Measurements from ENCODE around the gene POLH. TPM values are rescaled to one million over a fixed set of nuclear protein-coding genes. Genes with fewer than 3 reads are reported as not detected.

POLH gene
- total and polyA plus RNA-seq, 2 of the 4 experiments (the other 2 are of a cell fraction): 13.3 to 26.0 TPM

DNA sequence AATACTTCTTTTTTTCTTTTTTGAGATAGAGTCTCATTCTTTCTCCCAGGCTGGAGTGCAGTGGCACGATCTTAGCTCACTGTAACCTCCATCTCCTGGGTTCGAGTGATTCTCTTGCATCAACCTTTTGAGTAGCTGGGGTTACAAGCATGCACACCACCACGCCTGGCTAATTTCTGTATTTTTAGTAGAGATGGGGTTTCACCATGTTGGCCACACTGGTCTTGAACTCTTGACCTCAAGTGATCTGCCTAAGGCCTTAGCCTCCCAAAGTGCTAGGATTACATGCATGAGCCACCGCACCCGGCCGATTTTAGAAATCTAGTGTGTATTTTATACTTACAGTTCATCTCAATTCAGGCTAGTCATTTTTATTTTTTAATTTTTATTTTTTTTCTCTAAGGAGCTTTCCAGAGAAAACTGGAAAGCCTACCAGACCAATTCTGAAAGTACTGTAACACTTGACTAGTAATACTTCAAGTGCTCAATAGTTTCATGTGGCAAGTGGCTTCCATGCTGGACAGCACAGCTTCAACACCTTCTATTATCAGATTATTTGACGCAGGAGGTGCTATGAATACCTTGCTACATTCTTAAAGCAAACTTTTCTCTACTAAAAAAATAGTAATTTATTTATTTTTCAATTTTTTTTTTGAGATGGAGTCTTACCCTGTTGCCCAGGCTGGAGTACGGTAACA, 34.1 kb upstream of the POLH start:
- in situ Hi-C loops (cut with MboI; ENCODE audit: low sequenced_read_pairs): no loop called here
- DNase-seq (no peak), ATAC-seq (ENCODE audit: low read depth) (no peak)
- H3K27me3 ChIP-seq (ENCODE audit: control insufficient read depth, insufficient read depth, low read length): no peaks in the 10 kb centered on the region
- H3K4me1 ChIP-seq (ENCODE audit: control insufficient read depth, insufficient read depth, low read length): no peaks in the 10 kb centered on the region
- H3K4me3 ChIP-seq (ENCODE audit: insufficient read depth, low read depth, low read length): no peak overlapping the region
- no peak overlapping the region for H2BK20ac ChIP-seq (ENCODE audit: low read depth, low read length)
- no peak overlapping the region for H3K4me2 ChIP-seq (ENCODE audit: low read depth, low read length)
- no peaks in the 10 kb centered on the region for H3K9me1 ChIP-seq (ENCODE audit: insufficient read depth, low read length)
- no peak overlapping the region for H2BK15ac ChIP-seq (ENCODE audit: low read depth, low read length)
- H3K79me1 ChIP-seq (ENCODE audit: low read depth in 1 of 2, low read length in 2 of 2): no peaks in the 10 kb centered on the region; a peak in 1 of 4 replicates
- CTCF ChIA-PET: no interaction called here
- no peak overlapping the region for H3K4ac ChIP-seq (ENCODE audit: low read depth, low read length)
- H3K18ac ChIP-seq (ENCODE audit: low read depth, low read length): no peak overlapping the region
- no peak overlapping the region for H2AFZ ChIP-seq (replicated peaks; ENCODE audit: low read length, poor library complexity)
- no peak overlapping the region for H2BK120ac ChIP-seq (ENCODE audit: low read depth, low read length)
- H3K9me3 ChIP-seq (ENCODE audit: control insufficient read depth, insufficient read depth, low read length): no peaks in the 10 kb centered on the region
- no peak for TF ChIP-seq CEBPB (IDR thresholded peaks at IDR 0.05; ENCODE audit: low read depth, low read length)
- no peak for TF ChIP-seq MAFK (IDR thresholded peaks at IDR 0.05; ENCODE audit: low read depth, low read length)
- TF ChIP-seq FOS (IDR thresholded peaks at IDR 0.05; ENCODE audit: low read depth, low read length): no peak
- TF ChIP-seq SMC3 (IDR thresholded peaks at IDR 0.05; ENCODE audit: low read depth, low read length): no peak
- TF ChIP-seq RCOR1 (IDR thresholded peaks at IDR 0.05; ENCODE audit: insufficient replicate concordance, low read length): no peak
- dilution Hi-C loops (cut with HindIII; ENCODE audit: low sequenced_read_pairs, unreplicated experiment): no loop called here
- POLR2A ChIA-PET (ENCODE audit: unreplicated experiment): no interaction called here
- intact Hi-C loops (cut with micrococcal nuclease): no loop called here
- no peak overlapping the region for H3K56ac ChIP-seq (ENCODE audit: extremely low read depth, insufficient read depth, low read length)
- H4K5ac ChIP-seq (ENCODE audit: low read depth, low read length): no peak overlapping the region
- no peak overlapping the region for H3K14ac ChIP-seq (replicated peaks; ENCODE audit: low read depth, low read length)
- 100% methylated on average over 1 of the region's 8 CpGs; no CpG with 5 or more reads in 1 of the 2 experiments for WGBS, 2 experiments (ENCODE audit: extremely low coverage in 2 of 2, insufficient read length in 1 of 2)
- no peak overlapping the region for H2AK9ac ChIP-seq (replicated peaks; ENCODE audit: low read depth, low read length, poor library complexity)
- no TSS peak for BruUV-seq (replicated peaks)
- no peak overlapping the region for H2AK5ac ChIP-seq (ENCODE audit: low read depth, low read length)
- H3K23ac ChIP-seq (ENCODE audit: low read depth, low read length): no peak overlapping the region
- H3K27ac ChIP-seq (ENCODE audit: insufficient read depth, low read length): no peak overlapping the region
- no peak overlapping the region for H3K9ac ChIP-seq (ENCODE audit: low read depth, low read length)
- H2BK5ac ChIP-seq (ENCODE audit: low read depth, low read length, poor library complexity, severe bottlenecking): no peak overlapping the region
- no peaks in the 10 kb centered on the region for H4K20me1 ChIP-seq (ENCODE audit: insufficient read depth, low read length)
- H4K91ac ChIP-seq (ENCODE audit: insufficient read depth, low read depth, low read length): no peak overlapping the region
- H3K36me3 ChIP-seq (ENCODE audit: control insufficient read depth, insufficient read depth, low read length): peaks cover 33% of the 10 kb centered on the region
- H4K8ac ChIP-seq (ENCODE audit: low read depth in 2 of 2, low read length in 2 of 2): no peak overlapping the region
